Activated T-cell treated with anti-CD3 and anti-CD28 coated beads for 24 hours (primary cell): ENCODE data around the gene PCBD2.

Source experiments
- DNase-seq: peaks from one replicate; pipeline ENCODE4 v3.0.0-alpha.2; 2020; ENCODE audit warnings: low read depth

PCBD2 gene

DNA sequence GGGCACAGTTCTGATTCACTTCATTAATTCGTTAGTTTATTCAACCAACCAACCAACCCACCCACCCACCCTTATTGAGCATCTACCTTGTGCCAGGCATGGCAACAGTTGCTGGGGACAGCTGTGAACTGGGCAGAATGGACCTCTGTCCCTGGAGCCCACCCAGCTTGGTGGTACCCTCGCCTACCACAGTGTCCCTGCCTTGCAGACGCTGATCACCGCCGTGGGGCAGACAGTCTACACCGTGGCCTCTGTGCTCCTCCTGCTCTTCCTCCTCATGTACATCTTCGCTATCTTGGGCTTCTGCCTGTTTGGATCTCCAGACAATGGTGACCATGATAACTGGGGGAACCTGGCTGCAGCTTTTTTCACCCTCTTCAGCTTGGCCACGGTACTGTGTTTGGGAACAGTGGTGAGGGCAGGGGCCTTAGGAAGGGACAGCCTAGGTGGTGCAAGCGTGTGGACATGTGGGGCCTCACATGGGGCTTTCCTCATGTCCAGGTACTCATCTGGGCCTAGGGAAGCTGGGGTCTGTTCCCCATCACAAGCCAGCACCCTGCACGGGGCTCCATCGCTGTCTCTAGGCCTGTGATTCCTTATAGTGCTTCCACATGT is 102.9 kb downstream of the PCBD2 start:
- DNase-seq = no peak

DNA sequence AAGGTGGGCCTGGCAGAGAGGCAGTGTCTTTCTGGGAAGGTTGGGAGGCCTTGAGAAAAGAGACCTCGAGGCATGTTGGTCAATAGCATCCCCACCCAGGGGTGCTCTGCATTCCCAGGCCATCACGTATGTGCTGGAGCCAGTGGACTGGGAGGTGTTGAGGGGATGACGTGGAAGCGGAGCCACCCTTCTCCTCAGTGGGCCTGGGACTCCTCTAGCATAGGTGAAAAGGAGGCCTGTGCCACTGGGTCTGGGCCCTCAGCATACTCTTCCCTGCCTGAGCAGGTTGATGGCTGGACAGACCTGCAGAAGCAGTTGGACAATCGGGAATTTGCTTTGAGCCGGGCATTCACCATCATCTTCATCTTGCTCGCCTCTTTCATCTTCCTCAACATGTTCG is 103.6 kb downstream of the PCBD2 start:
- DNase-seq = no peak

DNA sequence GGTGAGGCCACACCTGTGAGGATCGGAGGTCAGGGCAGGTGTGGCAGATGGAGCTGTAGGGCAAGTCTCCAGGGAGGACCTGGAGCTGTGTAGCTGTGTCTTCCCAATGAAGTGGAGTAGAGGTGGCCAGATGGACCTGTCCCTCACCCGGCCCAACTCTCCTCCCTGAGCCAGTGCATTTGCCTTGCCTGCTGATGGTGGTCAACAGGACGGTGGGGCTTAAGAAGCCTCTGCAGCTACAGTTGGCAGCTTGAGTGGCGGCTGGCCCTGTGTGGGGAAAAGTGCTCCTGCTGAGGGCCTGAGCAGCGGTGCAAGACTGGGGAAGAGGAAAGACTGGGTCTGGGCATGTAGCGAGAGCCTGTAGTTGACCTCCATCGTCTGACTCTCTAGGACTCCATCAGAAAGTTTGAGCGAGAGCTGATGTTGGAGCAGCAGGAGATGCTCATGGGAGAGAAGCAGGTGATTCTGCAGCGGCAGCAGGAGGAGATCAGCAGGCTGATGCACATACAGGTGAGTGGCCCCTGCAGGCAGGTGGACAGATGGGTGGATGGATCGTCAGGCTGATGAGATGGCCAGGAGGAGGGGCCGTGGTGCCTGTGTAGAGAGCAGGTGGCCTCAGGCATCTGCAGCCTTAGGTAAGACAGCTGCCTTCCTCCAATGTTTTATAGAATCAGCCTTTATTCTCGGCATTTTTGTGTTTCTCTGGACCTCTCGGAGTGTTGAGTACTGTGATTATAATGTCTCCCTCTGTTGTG is 104.2 kb downstream of the PCBD2 start:
- no peak for DNase-seq

DNA sequence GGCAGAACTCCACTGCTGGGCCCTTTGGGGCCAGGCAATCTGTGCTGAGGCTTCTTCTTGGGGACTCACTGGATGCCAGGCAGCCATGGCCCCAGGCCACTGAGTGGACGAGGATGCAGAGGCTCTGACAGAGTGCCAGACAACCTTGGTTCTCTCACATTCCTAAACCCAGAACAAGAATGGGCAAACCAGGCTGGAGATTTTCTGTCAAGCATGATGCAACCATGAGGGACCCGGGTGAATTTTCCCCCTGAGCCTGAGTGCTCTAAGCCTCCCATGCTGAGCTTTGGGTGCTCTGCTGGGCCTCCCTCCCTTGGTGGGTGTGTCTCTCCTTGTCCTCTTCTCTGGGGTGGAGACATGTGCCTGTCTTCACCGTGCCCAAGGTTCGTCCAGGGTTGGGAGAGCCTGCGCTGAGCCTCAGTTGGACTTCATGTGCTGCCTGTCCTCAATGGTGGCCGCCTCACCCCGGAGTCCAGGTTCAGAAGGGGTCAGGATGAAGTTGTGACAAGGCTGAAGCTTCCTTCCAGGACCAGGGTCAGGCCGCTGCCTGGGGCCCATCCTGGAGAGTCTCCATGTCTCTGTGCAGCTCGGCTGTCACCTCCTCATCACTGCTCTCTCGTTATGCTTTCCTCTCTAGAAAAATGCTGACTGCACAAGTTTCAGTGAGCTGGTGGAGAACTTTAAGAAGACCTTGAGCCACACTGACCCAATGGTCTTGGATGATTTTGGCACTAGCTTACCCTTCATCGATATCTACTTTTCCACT is 105.0 kb downstream of the PCBD2 start:
- no peak for DNase-seq

DNA sequence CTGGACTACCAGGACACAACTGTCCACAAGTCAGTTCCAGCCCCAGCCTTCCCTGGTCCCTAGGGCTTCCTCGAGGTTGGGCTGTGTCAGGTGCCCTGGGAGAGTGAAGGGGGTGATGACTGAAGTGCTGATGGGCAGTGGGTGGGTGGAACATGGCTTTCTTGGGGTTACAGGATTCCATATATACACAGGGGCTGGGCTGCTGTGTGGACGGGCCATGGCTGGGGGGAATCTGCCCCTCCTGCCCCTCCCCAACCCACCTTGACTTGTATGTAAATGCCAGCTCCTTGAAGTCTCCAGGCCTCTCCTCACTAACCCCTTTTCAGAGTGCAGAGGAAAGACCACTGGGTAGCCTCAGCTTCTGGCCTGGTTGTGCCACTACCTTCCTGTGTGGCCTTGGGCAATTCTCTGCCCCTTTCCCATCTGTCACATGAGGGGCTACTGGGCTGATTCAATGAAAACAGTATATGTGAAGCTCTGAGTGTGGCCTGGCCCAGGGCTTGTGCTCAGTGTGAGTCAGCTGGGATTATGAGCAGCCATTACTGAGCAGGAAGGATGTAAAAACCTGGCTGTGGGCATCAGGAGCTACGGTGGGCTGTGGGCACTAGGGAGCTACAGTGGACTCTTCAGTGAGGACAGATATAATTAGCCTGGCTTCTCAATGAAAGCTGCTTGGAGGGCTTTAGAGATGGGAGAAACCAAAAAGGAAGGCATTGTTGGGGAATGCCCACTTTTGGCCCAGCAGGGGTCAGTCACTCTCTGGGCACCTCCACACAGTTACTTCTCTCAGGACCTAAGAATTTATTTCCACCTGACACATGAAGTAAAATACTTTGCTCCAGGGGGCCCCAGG is 105.8 kb downstream of the PCBD2 start:
- DNase-seq = no peak

DNA sequence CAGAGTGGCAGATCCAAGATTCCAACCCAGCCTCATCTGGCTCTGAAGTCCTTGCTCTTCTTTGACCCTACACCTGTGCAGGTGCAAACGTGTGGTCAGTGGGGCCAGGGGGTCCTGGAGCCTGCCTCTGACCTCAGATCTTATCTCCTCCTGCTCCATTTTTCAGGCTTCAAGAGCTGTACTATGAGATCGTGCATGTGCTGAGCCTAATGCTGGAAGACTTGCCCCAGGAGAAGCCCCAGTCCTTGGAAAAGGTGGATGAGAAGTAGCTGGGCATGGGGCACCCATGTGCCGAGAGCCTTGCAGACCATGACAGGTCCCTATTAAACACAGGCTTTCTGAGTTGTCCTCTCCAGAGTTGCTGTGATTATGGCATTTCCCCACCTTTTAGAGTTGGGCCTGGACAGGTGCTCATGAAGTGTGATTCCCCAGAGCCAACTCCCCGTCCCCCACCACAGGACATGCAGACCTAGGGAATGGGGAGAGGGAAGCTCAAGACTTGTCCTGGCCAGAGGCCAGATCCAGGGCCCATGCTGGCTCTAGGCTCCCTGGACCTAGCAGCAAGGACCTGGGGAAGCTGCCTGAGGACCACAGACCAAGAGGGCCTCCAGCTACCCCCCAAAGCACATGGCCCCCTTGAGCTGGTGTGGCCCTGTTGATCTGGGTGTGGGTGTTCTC is 106.6 kb downstream of the PCBD2 start:
- no peak for DNase-seq

DNA sequence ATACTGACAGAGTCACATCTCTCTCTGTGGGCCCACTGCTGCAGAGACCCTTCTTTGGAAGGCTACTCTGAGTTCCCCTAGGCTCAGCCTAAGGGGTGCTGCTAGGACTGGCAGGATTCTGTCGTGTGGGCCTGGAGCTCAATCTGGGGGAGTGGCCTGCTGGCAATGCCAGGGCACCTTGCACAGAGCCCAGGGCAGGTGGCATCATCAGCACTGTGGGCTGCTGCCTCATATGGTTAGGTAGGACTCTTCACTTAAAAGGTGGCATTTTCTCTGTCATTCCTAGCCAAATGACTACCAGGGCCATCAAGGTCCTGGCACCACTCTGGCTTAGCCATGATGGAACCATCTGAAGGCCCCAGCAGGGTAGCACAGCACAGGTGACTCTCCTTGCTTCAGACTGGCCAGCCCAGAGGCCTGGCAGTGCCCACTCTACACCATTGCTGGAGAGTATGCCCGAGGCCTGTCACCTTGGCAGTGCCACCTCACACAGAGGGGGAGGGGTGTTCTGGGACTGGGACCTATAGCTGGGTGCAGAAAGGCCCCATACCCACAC is 107.2 kb downstream of the PCBD2 start:
- no peak for DNase-seq
